ENCODE data around the gene GNPTG.

GNPTG gene

GRCh38 chr16:1319041-1319440 lies 32.7 kb upstream of the GNPTG start:
- H3K9me3 ChIP-seq (ENCODE audit: control extremely low read depth in 1 of 5, control insufficient read depth in 4 of 5, insufficient read depth in 2 of 5, low read depth in 1 of 5, low read length in 4 of 5), result no peaks in the 10 kb centered on the region
- H3K27ac ChIP-seq (ENCODE audit: insufficient read depth in 1 of 2, low read depth in 1 of 2, low read length in 2 of 2, poor library complexity in 1 of 2, severe bottlenecking in 2 of 2), result no peak overlapping the region
- no peaks in the 10 kb centered on the region for H3K27me3 ChIP-seq (replicated peaks in 2 of 5; ENCODE audit: control insufficient read depth in 4 of 5, insufficient read depth in 5 of 5, low read length in 4 of 5)
- DNase-seq, result no peak
- ChIA-PET CTCF (interaction anchor here (0.7 kb wide), 1 partner anchor 23 kb away, joined by 3 read pairs; no protein-coding TSS in a partner anchor), POLR2A (no interaction called here)
- H3K4me3 ChIP-seq (ENCODE audit: control insufficient read depth in 1 of 7, extremely low read depth in 1 of 7, insufficient read depth in 4 of 7, low read depth in 2 of 7, low read length in 6 of 7), result no peak overlapping the region
- 92% methylated on average over 29 of the region's 33 CpGs for WGBS (ENCODE audit: insufficient coverage)
- peaks cover 14 to 93% (median 74%) of the 10 kb centered on the region in 4 experiments for H3K36me3 ChIP-seq (ENCODE audit: control insufficient read depth in 4 of 4, insufficient read depth in 4 of 4, low read length in 3 of 4)
- H3K4me1 ChIP-seq (ENCODE audit: control extremely low read depth in 1 of 4, control insufficient read depth in 4 of 4, insufficient read depth in 4 of 4, low read length in 3 of 4), result no peaks in the 10 kb centered on the region

- 84% methylated on average over 10 of the region's 12 CpGs for WGBS (ENCODE audit: insufficient coverage)
- CTCF ChIA-PET, result no interaction called here
- Histone ChIP-seq H3K27ac (ENCODE audit: insufficient read depth in 1 of 2, low read depth in 1 of 2, low read length in 2 of 2, poor library complexity in 1 of 2, severe bottlenecking in 2 of 2) (no peak overlapping the region), H3K4me1 (ENCODE audit: control extremely low read depth in 1 of 4, control insufficient read depth in 4 of 4, insufficient read depth in 4 of 4, low read length in 3 of 4) (no peaks in the 10 kb centered on the region), H3K36me3 (ENCODE audit: control insufficient read depth in 4 of 4, insufficient read depth in 4 of 4, low read length in 3 of 4) (peaks cover 14 to 92% (median 74%) of the 10 kb centered on the region in 4 experiments), H3K4me3 (ENCODE audit: control insufficient read depth in 1 of 7, extremely low read depth in 1 of 7, insufficient read depth in 4 of 7, low read depth in 2 of 7, low read length in 6 of 7) (no peak overlapping the region), H3K9me3 (ENCODE audit: control extremely low read depth in 1 of 5, control insufficient read depth in 4 of 5, insufficient read depth in 2 of 5, low read depth in 1 of 5, low read length in 4 of 5) (no peaks in the 10 kb centered on the region), H3K27me3 (replicated peaks in 2 of 5; ENCODE audit: control insufficient read depth in 4 of 5, insufficient read depth in 5 of 5, low read length in 4 of 5) (no peaks in the 10 kb centered on the region)
- no peak for DNase-seq
- POLR2A ChIA-PET, result no interaction called here
These were observed 31.6 kb upstream of the GNPTG start for GRCh38 chr16:1320097-1320496.

- WGBS (ENCODE audit: insufficient coverage), result 89% methylated on average over 14 of the region's 22 CpGs
- Histone ChIP-seq H3K27ac (ENCODE audit: insufficient read depth in 1 of 2, low read depth in 1 of 2, low read length in 2 of 2, poor library complexity in 1 of 2, severe bottlenecking in 2 of 2) (no peak overlapping the region), H3K9me3 (ENCODE audit: control extremely low read depth in 1 of 5, control insufficient read depth in 4 of 5, insufficient read depth in 2 of 5, low read depth in 1 of 5, low read length in 4 of 5) (no peaks in the 10 kb centered on the region), H3K27me3 (replicated peaks in 2 of 5; ENCODE audit: control insufficient read depth in 4 of 5, insufficient read depth in 5 of 5, low read length in 4 of 5) (no peaks in the 10 kb centered on the region), H3K36me3 (ENCODE audit: control insufficient read depth in 4 of 4, insufficient read depth in 4 of 4, low read length in 3 of 4) (peaks cover 12 to 91% (median 74%) of the 10 kb centered on the region in 4 experiments), H3K4me1 (ENCODE audit: control extremely low read depth in 1 of 4, control insufficient read depth in 4 of 4, insufficient read depth in 4 of 4, low read length in 3 of 4) (no peaks in the 10 kb centered on the region), H3K4me3 (ENCODE audit: control insufficient read depth in 1 of 7, extremely low read depth in 1 of 7, insufficient read depth in 4 of 7, low read depth in 2 of 7, low read length in 6 of 7) (no peak overlapping the region)
- CTCF ChIA-PET, result no interaction called here
- DNase-seq, result no peak
- POLR2A ChIA-PET, result no interaction called here
These were observed 31.0 kb upstream of the GNPTG start for GRCh38 chr16:1320658-1321240.

GRCh38 chr16:1322407-1322806 lies 29.3 kb upstream of the GNPTG start:
- Histone ChIP-seq H3K4me1 (ENCODE audit: control extremely low read depth in 1 of 4, control insufficient read depth in 4 of 4, insufficient read depth in 4 of 4, low read length in 3 of 4) (no peaks in the 10 kb centered on the region), H3K36me3 (ENCODE audit: control insufficient read depth in 4 of 4, insufficient read depth in 4 of 4, low read length in 3 of 4) (peaks cover 9 to 78% (median 59%) of the 10 kb centered on the region in 4 experiments), H3K9me3 (ENCODE audit: control extremely low read depth in 1 of 5, control insufficient read depth in 4 of 5, insufficient read depth in 2 of 5, low read depth in 1 of 5, low read length in 4 of 5) (no peaks in the 10 kb centered on the region), H3K27me3 (replicated peaks in 2 of 5; ENCODE audit: control insufficient read depth in 4 of 5, insufficient read depth in 5 of 5, low read length in 4 of 5) (no peaks in the 10 kb centered on the region), H3K4me3 (ENCODE audit: control insufficient read depth in 1 of 7, extremely low read depth in 1 of 7, insufficient read depth in 4 of 7, low read depth in 2 of 7, low read length in 6 of 7) (no peak overlapping the region), H3K27ac (ENCODE audit: insufficient read depth in 1 of 2, low read depth in 1 of 2, low read length in 2 of 2, poor library complexity in 1 of 2, severe bottlenecking in 2 of 2) (no peak overlapping the region)
- ChIA-PET POLR2A (interaction anchor here (0.7 to 1.2 kb wide), 2 partner anchors 20 to 221 kb away, joined by 3 to 4 read pairs; no protein-coding TSS in a partner anchor), CTCF (no interaction called here)
- no peak for DNase-seq
- 97% methylated on average over 7 of the region's 8 CpGs for WGBS (ENCODE audit: insufficient coverage)

GRCh38 chr16:1323296-1324239 lies 28.2 kb upstream of the GNPTG start:
- H3K27me3 ChIP-seq (replicated peaks in 2 of 5; ENCODE audit: control insufficient read depth in 4 of 5, insufficient read depth in 5 of 5, low read length in 4 of 5), result no peaks in the 10 kb centered on the region
- WGBS (ENCODE audit: insufficient coverage), result 97% methylated on average over 35 of the region's 35 CpGs
- H3K27ac ChIP-seq (ENCODE audit: insufficient read depth in 1 of 2, low read depth in 1 of 2, low read length in 2 of 2, poor library complexity in 1 of 2, severe bottlenecking in 2 of 2), result peak overlapping the region in 1 of 2 experiments; percentile 0
- H3K36me3 ChIP-seq (ENCODE audit: control insufficient read depth in 4 of 4, insufficient read depth in 4 of 4, low read length in 3 of 4), result peaks cover 4 to 66% (median 49%) of the 10 kb centered on the region in 4 experiments
- DNase-seq, result no peak
- no peaks in the 10 kb centered on the region for H3K4me1 ChIP-seq (ENCODE audit: control extremely low read depth in 1 of 4, control insufficient read depth in 4 of 4, insufficient read depth in 4 of 4, low read length in 3 of 4)
- POLR2A ChIA-PET, result interaction anchor here (0.7 to 1.2 kb wide), 3 partner anchors 15 to 41 kb away, joined by 3 read pairs; partner anchors contain the start of gene UBE2I
- H3K9me3 ChIP-seq (ENCODE audit: control extremely low read depth in 1 of 5, control insufficient read depth in 4 of 5, insufficient read depth in 2 of 5, low read depth in 1 of 5, low read length in 4 of 5), result no peaks in the 10 kb centered on the region
- CTCF ChIA-PET, result interaction anchor here (1.6 kb wide), 1 partner anchor 14 kb away, joined by 4 read pairs; no protein-coding TSS in a partner anchor
- H3K4me3 ChIP-seq (ENCODE audit: control insufficient read depth in 1 of 7, extremely low read depth in 1 of 7, insufficient read depth in 4 of 7, low read depth in 2 of 7, low read length in 6 of 7), result no peak overlapping the region

GRCh38 chr16:1324286-1324826 lies 27.4 kb upstream of the GNPTG start:
- ChIA-PET POLR2A (interaction anchor here (0.7 kb wide), 1 partner anchor 15 kb away, joined by 3 read pairs; the partner anchor contains the start of gene UBE2I), CTCF (interaction anchor here (1.6 kb wide), 1 partner anchor 13 kb away, joined by 4 read pairs; no protein-coding TSS in a partner anchor)

More at GRCh38 chr16:1324286-1324826, 27.4 kb upstream of the GNPTG start:
- H3K9me3 ChIP-seq (ENCODE audit: control extremely low read depth in 1 of 5, control insufficient read depth in 4 of 5, insufficient read depth in 2 of 5, low read depth in 1 of 5, low read length in 4 of 5), result no peaks in the 10 kb centered on the region
- no peaks in the 10 kb centered on the region for H3K27me3 ChIP-seq (replicated peaks in 2 of 5; ENCODE audit: control insufficient read depth in 4 of 5, insufficient read depth in 5 of 5, low read length in 4 of 5)
- H3K36me3 ChIP-seq (ENCODE audit: control insufficient read depth in 4 of 4, insufficient read depth in 4 of 4, low read length in 3 of 4), result peaks cover 0 to 58% (median 43%) of the 10 kb centered on the region in 4 experiments
- no peak overlapping the region for H3K4me3 ChIP-seq (ENCODE audit: control insufficient read depth in 1 of 7, extremely low read depth in 1 of 7, insufficient read depth in 4 of 7, low read depth in 2 of 7, low read length in 6 of 7)
- 89% methylated on average over 20 of the region's 22 CpGs for whole genome bisulfite sequencing (ENCODE audit: insufficient coverage)
- no peak overlapping the region for H3K27ac ChIP-seq (ENCODE audit: insufficient read depth in 1 of 2, low read depth in 1 of 2, low read length in 2 of 2, poor library complexity in 1 of 2, severe bottlenecking in 2 of 2)
- H3K4me1 ChIP-seq (ENCODE audit: control extremely low read depth in 1 of 4, control insufficient read depth in 4 of 4, insufficient read depth in 4 of 4, low read length in 3 of 4), result no peaks in the 10 kb centered on the region
- no peak for DNase-seq
